UCSD-AML1 (cell line): Measurements from ENCODE around the gene HSFX2.
"Not testable (repeated sequence)": the region's sequence is repeated elsewhere in the genome, so short reads cannot be mapped to it uniquely, and the experiment has no call there.

Source experiments
- DNase-seq: peaks from one replicate; lab custom pipeline; 2025; ENCODE audit not compliant: unreplicated experiment; lab: John Stamatoyannopoulos, UW

HSFX2 gene

GRCh38 chrX:149595214-149595613 lies at the start of gene HSFX2:
TSS of gene HSFX2 (minus strand) at chrX:149595314. CDS start at chrX:149594700, 614 bp downstream.
- not testable (repeated sequence) for DNase-seq

DNA sequence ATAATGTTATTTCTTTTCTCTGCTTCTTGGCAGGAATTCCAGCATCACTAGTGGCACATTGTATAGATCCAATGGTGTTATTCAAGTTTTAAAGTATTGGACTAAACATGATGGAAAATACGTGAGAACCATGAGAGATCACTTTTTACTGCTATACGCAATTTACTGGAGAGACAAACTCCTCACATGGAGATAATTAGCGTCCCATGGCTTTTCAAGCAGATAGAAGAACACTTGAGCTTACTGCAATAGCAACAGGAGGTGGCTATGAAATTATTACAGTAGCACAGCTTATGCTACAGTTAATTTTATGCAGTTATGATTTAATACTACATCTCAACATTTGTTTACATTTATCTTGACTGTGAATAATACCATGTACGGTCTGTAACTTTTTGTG lies 48.4 kb upstream of the HSFX2 start:
- DNase-seq, result no peak

DNA sequence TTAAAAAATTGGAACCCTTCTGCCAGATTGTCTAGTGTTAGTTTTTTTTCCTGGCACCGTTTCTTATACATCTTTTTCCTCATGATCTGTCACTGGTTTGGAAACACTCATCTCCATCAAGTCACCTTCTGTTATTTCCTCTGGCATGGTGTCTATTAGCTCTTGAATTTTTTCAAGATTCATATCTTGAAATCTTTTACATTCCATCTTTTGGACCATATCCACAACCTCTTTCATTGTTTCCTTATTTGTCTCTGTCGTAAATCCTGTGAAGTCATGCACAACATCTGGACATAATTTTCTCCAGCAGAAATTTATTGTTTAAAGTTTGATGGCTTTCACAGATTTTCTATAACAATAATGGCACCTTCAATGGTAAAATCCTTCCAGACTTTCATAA lies 46.7 kb upstream of the HSFX2 start:
- DNase-seq, result no peak

DNA sequence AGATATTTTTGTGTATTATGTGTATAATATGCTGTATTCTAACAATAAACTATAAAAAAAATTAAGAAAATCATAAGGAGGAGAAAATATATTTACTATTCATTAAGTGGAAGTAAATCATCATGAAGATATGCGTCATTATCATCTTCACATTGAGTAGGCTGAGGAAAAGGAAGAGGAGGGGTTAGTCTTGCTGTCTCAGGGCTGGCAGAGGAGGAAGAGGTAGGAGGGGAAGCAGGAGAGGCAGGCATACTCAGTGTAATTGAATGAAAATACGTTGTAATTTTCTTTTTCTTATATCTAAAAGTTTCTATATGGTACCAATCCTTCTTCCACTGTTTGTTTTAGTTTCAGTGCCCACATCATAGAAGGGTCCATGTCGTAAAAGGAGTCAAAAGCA lies 46.3 kb upstream of the HSFX2 start:
- DNase-seq, result no peak

DNA sequence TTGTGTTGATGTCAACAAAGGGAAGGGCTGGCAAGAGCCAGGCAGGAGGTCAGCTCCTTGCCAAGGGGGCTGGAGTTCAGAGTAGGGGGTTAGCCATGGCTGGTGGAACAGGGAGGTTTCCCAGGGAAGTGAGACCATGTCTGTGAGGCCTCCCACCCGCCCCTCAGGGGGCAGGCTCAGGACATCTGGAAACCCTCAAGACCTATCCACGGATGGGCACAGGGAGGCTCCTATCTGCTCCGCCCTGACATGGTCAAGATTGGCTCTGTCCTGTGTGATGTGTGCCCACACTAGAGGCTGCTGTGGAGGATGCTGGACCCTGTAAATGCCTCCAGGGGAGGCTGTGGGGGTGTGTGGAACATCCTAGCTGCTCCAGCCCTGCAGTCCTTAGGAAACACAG lies 44.5 kb upstream of the HSFX2 start:
- DNase-seq, result no peak

DNA sequence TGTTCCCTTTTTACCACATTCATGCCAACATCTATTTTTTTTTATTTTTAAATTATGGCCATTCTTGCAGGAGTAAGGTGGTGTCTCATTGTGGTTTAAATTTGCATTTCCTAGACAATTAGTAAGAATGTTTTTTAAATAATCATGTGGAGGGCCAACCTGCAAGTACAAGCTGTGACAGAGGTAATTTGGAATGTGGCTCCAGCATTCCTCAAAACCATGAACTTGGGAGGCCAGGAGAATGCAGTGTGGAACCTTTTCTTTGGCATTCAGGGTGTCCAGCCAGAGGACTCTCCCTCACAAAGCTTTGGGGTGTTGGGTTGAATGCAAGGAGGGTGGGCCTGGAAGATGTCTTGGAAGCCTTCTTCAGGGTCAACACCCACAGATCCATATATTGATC lies 43.7 kb upstream of the HSFX2 start:
- no peak for DNase-seq

DNA sequence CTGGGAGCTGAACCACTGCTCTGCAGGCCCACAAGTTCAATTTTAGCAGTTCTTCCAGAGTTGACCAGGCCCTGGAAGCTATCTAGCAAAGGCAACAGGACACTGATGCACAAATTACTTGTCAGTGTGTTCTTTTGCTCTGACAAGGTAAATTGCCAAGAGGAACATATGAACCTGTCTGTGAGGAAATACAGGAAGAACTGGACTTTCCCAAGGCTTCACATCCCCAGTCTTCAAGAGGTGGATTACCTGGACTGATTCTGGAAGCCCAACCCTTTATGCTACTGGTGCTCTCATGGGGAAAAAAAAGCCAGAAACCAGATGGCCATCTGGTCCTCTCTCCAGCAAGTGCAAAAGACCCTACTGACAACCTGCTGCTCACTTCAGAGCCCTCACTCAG lies 38.4 kb upstream of the HSFX2 start:
- no peak for DNase-seq

- peak; percentile 68 for DNase-seq
Observed at GRCh38 chrX:149631234-149632165, 36.4 kb upstream of the HSFX2 start, which contains the start of gene TMEM185A. TSS of gene TMEM185A (minus strand) at chrX:149631792. CDS start at chrX:149631580, 212 bp downstream.

- no peak for DNase-seq
Observed at GRCh38 chrX:149630681-149631233, 35.6 kb upstream of the HSFX2 start.

DNA sequence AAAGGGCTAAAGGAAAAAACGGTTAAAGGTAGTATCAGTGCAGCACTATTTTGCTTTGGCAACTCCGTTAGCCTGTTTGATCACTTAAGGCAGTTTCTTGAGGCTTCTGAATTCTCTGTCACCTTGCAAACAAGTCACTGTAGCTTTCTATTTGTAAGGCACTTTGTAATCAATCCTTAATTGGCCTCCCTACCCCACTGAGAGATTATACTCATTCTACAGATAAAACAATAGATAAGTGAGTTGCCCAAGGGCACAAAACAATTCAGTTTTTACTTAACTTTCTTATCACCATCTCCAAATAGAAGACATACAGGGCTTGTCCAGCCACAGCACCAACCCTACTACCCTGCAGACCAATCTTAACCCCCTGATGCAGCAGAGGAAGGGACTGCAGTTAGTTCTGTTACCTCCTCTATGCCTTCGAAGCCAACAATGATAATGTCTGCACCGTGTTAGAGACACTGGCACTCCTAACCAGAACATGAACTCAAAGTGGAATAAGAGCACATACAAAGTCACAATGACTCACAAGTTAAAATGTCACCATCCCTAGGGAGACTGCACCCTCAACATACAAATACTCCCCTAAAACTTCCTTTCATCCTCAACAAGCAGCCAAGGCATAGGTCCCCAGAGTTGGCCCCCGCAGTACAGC lies 34.7 kb upstream of the HSFX2 start:
- DNase-seq, result no peak

DNA sequence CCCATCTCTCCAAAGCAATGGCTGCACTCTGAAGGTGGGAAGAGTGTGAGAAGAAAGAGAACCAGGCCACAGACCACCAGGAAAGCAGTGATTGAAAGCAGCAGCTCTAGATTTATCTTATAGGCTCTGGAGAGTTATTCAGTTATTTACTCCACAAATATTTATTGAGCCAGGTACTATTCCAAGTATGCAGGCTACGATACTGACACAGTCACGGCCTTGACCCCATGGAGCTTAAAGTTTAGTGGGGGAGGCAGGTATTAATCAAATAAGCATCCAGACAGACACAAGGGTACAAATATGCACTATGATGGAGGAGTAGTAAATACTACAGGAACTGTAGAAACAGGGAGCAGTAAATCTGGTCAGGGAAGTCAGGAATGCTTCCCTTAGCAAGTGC lies 33.7 kb upstream of the HSFX2 start:
- DNase-seq, result no peak

- DNase-seq, result no peak
Observed at GRCh38 chrX:149628280-149628679, 33.2 kb upstream of the HSFX2 start.

DNA sequence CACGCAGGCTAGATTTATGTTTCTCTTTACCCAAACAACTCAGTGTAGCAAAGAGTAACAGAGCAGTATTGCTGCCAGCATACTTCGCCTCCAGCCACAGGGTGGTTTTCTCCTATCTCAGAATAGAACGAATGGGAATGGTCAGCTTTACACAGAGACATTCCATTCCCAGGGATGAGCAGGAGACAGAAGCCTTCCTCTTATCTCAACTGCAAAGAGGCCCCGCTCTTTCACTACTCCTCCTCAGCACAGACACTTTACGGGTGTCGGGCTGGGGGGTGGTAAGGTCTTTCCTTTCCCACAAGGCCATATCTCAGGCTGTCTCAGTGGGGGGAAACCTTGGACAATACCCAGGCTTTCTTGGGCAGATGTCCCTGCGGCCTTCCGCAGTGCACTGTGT lies 31.7 kb upstream of the HSFX2 start:
- DNase-seq, result not testable (repeated sequence)

DNA sequence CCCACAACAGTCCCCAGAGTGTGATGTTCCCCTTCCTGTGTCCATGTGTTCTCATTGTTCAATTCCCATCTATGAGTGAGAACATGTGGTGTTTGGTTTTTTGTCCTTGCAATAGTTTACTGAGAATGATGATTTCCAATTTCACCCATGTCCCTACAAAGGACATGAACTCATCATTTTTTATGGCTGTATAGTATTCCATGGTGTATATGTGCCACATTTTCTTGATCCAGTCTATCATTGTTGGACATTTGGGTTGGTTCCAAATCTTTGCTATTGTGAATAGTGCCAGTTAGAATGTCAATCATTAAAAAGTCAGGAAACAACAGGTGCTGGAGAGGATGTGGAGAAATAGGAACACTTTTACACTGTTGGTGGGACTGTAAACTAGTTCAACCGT lies 24.5 kb upstream of the HSFX2 start:
- DNase-seq, result not testable (repeated sequence)

- no peak for DNase-seq
Observed at GRCh38 chrX:149618871-149619270, 23.8 kb upstream of the HSFX2 start.

DNA sequence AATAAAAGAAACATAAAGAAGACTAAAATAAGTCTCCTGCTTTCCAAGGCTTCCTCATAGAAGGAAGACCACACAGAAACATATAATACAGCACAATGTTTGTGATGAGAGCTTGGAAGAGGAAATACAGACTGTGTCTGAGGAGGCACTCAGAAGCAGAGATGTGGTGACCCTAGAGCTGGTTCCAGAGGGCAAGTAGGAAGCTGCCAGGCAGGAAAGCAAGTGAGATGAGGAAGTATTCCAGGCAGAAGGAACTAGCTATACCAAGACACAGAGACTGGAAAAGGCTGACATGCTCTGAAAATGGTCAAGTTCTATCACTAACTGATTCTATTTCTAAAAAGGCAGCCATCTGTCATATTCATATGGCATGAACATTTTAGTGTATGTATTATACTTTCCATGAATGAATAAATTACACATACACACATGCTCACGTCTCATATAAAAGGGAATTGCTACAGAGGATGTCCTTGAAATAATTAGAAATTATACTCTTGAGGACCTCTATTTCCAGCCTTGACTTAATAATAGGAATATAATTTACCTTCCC lies 16.6 kb upstream of the HSFX2 start:
- no peak for DNase-seq

DNA sequence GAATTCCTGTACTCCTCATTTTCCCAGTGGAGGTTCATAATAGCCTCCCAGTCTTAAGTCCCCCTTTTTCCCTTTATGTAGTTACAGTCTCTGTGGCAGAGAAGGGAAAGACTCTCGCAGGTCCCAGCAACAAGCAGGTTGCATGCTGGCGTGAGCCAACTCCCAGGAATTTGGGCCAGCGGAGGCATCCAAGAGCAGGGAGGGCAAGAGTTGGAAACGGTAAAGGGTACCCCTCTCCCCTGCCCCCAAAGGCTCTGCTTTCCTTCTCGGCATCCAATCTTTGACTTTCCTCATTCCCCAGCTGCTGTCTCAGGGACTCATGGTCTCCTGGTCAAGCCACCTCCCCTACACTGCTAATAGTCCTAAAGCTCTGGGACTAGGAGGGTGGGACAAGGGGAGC lies 15.4 kb upstream of the HSFX2 start:
- no peak for DNase-seq

DNA sequence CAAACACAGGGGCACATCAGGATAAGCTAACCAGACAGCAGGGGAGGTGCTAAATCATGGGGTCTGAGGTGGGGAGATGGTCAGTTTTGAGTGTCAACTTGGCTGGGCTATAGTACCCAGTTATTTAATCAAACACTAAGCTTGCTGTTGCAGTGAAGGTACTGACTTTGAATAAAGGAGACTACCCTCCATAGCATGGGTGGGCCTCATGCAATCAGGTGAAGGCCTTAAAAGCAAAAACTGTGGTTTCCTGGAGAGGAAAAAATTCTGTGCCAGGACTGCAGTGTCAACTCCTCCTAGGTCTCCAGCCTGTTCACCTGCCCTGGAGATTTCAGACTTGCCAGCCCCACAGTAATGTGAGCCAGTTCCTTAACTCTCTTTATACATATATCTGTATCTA lies 12.6 kb upstream of the HSFX2 start:
- no peak for DNase-seq

GRCh38 chrX:149605248-149605885 lies 10.3 kb upstream of the HSFX2 start:
- not testable (repeated sequence) for DNase-seq

DNA sequence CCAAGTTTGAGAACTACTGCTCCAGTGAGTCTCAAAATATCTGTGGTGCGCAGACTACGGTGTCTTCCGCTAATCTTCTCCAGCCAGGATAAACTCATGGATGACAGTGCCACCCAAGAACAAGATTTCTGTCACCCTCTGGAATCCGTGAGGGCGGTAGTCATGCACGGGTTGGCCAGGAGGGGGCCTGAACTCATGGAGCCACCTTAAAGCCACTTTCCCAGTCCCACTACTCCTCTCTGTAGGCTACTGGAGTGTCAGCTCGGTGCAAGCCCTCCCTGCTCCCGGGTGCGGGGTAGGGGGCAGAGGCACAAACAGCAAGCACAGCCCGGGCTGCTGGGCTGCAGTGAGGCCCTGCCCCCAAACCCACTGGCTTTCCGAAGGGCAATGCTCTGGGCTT lies 3.5 kb upstream of the HSFX2 start:
- DNase-seq, result not testable (repeated sequence)

DNA sequence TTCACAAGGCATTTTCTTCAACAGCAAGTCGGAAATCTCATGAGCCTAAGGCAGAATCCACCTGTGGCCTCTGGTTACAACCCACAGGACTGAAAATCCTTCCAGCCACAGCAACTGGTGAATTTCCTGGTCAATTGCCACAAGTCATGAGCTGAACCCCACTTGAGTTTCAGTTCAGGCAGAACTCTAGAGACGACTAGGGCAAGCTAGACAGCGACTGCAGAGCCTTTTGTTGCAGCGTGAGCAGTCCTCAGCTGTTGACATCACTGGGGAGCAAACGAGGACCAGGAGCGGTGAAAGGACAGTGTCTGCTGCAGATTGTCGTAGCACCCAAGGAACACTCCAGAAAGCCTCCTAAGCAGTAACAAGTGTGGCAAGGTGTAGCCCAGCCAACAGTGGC lies 829 bp upstream of the HSFX2 start:
- DNase-seq, result not testable (repeated sequence)
